PC-9 (cell line): Measurements from ENCODE around the gene MB. TPM values are rescaled to one million over a fixed set of nuclear protein-coding genes. Genes with fewer than 3 reads are reported as not detected.

ENCODE experiments used
- BruUV-seq: library from RNA; stranded (reverse); fragments of 400-500 nt; replicated peaks from 2 replicates; lab custom pipeline; 2021; lab: Mats Ljungman, UMichigan
- CTCF ChIA-PET: fragments of 300-600 bp; sonication (Branson Sonifier 250); formaldehyde crosslinking; loops from one replicate; lab custom pipeline; 2022; ENCODE audit warnings: antibody characterized with exemption; lab: Charles Lee
- POLR2A ChIA-PET: fragments of 300-600 bp; sonication (Branson Sonifier 250); formaldehyde crosslinking; loops from one replicate; lab custom pipeline; 2022; ENCODE audit warnings: antibody characterized with exemption; ENCODE audit not compliant: unreplicated experiment; lab: Charles Lee
- DNase-seq, 2 experiments: peaks; one replicate each; pipeline versions ENCODE4 v3.0.0 to v3.0.0-alpha.2; 2015 to 2022; ENCODE audit warnings: mixed read lengths in 1 of 2
- H2AFZ ChIP-seq: fragments of 200-600 bp; sonication (generic); 2 replicates; pipeline ENCODE4 v1.8.1; 2017; ENCODE audit warnings: antibody characterized with exemption
- H3F3A ChIP-seq: fragments of 200-600 bp; sonication (generic); 2 replicates; pipeline ENCODE4 v1.8.1; 2017; ENCODE audit warnings: antibody characterized with exemption, mild to moderate bottlenecking, low read depth; ENCODE audit not compliant: insufficient read depth
- H3K27ac ChIP-seq: fragments of 200-600 bp; sonication (generic); 2 replicates; pipeline ENCODE4 v1.6.1; 2016; ENCODE audit warnings: mixed run types
- H3K27me3 ChIP-seq: fragments of 200-600 bp; sonication (generic); 2 replicates; pipeline ENCODE4 v1.6.1; 2016; ENCODE audit warnings: low read depth, mixed run types; ENCODE audit not compliant: insufficient read depth
- H3K36me3 ChIP-seq: fragments of 200-600 bp; sonication (generic); 2 replicates; pipeline ENCODE4 v1.6.1; 2016; ENCODE audit warnings: low read depth, mixed run types
- H3K4me1 ChIP-seq: fragments of 200-600 bp; sonication (generic); replicated peaks from 2 replicates; pipeline ENCODE4 v1.6.1; 2016; ENCODE audit warnings: mixed run types; ENCODE audit not compliant: insufficient read depth
- H3K4me2 ChIP-seq: fragments of 200-600 bp; sonication (generic); 2 replicates; pipeline ENCODE4 v1.6.1; 2017; ENCODE audit warnings: mixed run types
- H3K4me3 ChIP-seq: fragments of 200-600 bp; sonication (generic); 2 replicates; pipeline ENCODE4 v1.6.1; 2016; ENCODE audit warnings: mixed run types
- H3K79me2 ChIP-seq: fragments of 200-600 bp; sonication (generic); 2 replicates; pipeline ENCODE4 v1.6.1; 2017; ENCODE audit warnings: low read depth, mixed run types
- H3K9me2 ChIP-seq: fragments of 200-600 bp; sonication (generic); 2 replicates; pipeline ENCODE4 v1.8.1; 2017; ENCODE audit warnings: mild to moderate bottlenecking; ENCODE audit not compliant: insufficient read depth
- H3K9me3 ChIP-seq: fragments of 200-600 bp; sonication (generic); 2 replicates; pipeline ENCODE4 v1.8.1; 2016; ENCODE audit warnings: low read depth; ENCODE audit not compliant: insufficient read depth
- H4K20me1 ChIP-seq: fragments of 200-600 bp; sonication (generic); 2 replicates; pipeline ENCODE4 v1.8.1; 2017; ENCODE audit not compliant: insufficient read depth
- EZH2 ChIP-seq: fragments of 200-600 bp; sonication (generic); IDR thresholded peaks from 2 replicates; pipeline ENCODE4 v1.8.0; 2017; ENCODE audit warnings: antibody characterized with exemption, low read depth
- intact Hi-C: fragments of 100-400 bp; cut with micrococcal nuclease; formaldehyde crosslinking; loops from one replicate; pipeline ENCODE4 v1.10.0; 2022; ENCODE audit not compliant: unreplicated experiment
- total RNA-seq: library from RNA; stranded (reverse); gene quantifications from 2 replicates; pipeline ENCODE4 v1.2.3, GENCODE V29; 2021
- TF ChIP-seq, protein P1 (sequence below): fragments of 200-600 bp; sonication (generic); conservative IDR thresholded peaks from 2 replicates; pipeline ENCODE4 v1.6.1; 2017; ENCODE audit warnings: mixed run types, antibody characterized with exemption, mild to moderate bottlenecking, moderate library complexity

The MB gene
- total RNA-seq, 1 experiment from 2014 or later: 5.0 TPM

DNA sequence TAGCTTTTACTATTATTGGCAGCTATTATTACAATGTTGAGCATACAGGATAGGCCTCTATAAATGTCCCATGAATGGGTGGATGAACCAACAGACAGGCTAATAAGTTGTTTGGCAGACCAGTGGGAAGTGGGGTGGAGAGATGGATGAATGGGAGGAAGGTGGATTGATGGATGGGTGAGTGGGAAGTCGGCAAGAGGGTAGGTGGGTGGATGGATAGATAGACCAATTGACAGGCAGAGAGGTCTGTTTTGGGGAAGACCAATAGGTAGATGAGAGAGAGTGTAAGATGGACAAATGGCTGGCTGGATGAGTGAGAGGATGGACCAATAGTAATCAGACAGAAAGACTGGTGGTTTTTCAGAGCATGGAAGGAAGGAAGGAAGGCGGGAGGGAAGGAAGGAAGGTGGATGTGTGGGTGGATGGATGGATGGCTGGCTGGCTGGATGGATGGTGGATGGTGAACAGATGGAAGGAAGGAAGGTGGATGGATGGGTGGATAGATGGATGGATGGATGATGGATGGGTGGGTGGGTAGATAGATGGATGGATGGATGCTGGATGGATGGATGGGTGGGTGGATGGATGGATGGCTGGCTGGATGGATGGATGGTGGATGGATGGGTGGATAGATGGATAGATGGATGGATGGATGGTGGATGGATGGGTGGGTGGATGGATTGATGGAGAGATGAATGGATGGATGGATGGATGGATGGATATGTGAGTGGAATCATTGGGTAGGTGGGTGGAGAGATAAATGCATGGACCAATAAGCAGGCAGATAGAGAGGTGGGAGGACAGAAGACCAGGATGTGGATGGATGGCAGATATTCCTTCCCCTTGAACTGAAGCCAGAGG lies 39.1 kb downstream of the MB start:
- Histone ChIP-seq H3F3A (peaks cover 41% of the 10 kb centered on the region; the same call in 1 of the 2 replicates), H3K27ac (no peak overlapping the region), H3K27me3 (no peaks in the 10 kb centered on the region), H3K4me1 (peaks cover 10% of the 10 kb centered on the region), H3K9me3 (no peaks in the 10 kb centered on the region), H3K4me2 (no peak overlapping the region), H2AFZ (no peak overlapping the region), H3K4me3 (no peak overlapping the region), H4K20me1 (peaks cover 20% of the 10 kb centered on the region), H3K36me3 (peaks cover 38% of the 10 kb centered on the region), H3K9me2 (no peaks in the 10 kb centered on the region), H3K79me2 (peaks cover 37% of the 10 kb centered on the region)
- no TSS peak for BruUV-seq
- CTCF ChIA-PET: interaction anchor here (0.5 kb wide), 1 partner anchor 242 kb away, joined by 3 read pairs; no protein-coding TSS in a partner anchor
- POLR2A ChIA-PET: interaction anchor here (0.6 kb wide), 1 partner anchor 34 kb away, joined by 5 read pairs; no protein-coding TSS in a partner anchor
- no peak for DNase-seq
- intact Hi-C loops: no loop called here
- TF ChIP-seq, protein P1, sequence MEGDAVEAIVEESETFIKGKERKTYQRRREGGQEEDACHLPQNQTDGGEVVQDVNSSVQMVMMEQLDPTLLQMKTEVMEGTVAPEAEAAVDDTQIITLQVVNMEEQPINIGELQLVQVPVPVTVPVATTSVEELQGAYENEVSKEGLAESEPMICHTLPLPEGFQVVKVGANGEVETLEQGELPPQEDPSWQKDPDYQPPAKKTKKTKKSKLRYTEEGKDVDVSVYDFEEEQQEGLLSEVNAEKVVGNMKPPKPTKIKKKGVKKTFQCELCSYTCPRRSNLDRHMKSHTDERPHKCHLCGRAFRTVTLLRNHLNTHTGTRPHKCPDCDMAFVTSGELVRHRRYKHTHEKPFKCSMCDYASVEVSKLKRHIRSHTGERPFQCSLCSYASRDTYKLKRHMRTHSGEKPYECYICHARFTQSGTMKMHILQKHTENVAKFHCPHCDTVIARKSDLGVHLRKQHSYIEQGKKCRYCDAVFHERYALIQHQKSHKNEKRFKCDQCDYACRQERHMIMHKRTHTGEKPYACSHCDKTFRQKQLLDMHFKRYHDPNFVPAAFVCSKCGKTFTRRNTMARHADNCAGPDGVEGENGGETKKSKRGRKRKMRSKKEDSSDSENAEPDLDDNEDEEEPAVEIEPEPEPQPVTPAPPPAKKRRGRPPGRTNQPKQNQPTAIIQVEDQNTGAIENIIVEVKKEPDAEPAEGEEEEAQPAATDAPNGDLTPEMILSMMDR: no peak
- no peak for TF ChIP-seq EZH2

DNA sequence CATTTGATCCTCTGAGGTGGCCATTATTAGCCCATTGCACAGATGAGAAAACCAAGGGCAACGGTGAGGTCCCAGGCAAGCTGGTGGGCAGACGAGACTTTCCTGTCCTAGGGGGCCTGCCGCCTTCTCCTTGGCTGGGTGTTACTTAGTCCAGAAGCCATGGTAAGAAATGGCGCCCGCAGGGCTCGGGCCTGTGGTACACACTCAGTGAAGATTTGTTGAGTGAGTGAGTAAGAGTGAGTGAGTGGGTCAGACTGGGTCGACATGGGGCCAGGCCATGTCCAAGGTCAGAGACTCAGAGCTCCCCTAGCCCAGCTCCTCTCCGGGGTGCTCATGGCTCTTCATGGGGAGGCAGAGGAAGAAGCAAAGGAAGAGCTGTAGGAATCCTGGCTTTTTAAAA lies 40.5 kb downstream of the MB start:
- Histone ChIP-seq H3K4me1 (no peaks in the 10 kb centered on the region), H4K20me1 (0 out of 2 replicates have a peak, but pooled peaks cover 9% of the 10 kb centered on the region), H3F3A (peaks cover 43% of the 10 kb centered on the region), H3K79me2 (peaks cover 24% of the 10 kb centered on the region), H3K27me3 (no peaks in the 10 kb centered on the region), H3K27ac (no peak overlapping the region), H3K4me2 (no peak overlapping the region), H2AFZ (no peak overlapping the region), H3K36me3 (peaks cover 36% of the 10 kb centered on the region), H3K4me3 (no peak overlapping the region), H3K9me2 (no peaks in the 10 kb centered on the region), H3K9me3 (no peaks in the 10 kb centered on the region)
- TF ChIP-seq, protein P1: no peak
- TF ChIP-seq EZH2: no peak
- BruUV-seq: no TSS peak
- intact Hi-C loops: no loop called here
- ChIA-PET CTCF (no interaction called here), POLR2A (no interaction called here)
- DNase-seq: no peak

DNA sequence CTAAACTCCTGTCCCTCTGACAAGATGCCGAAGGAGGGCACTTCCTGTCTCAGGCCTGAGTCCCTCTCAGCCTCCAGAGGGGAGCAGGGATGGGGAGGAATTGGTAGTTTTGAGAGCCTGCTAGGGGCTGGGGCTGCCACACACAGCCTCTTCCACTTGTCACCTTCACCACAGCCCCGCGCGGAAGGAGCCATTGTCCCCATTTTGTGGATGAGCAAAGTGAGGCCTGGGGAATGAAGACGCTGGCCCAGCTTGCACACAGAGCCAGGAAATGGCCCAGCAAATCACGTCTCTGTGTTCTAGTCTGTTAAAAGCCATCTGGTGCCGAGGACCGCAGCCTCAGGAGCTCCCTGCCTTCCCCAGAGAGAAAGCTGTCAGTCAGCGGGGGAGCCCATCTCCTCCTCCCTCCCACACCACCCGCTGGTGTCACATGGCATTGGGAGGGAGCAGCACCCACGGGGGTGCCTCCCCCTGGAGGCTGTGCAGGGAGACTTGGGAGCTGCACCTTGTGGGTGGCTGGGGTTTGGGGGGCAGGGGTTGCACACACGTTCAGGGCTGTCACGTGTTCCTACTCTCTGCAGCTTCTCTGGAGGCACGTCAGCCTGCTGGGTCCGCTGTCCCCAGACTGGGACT lies 41.9 kb downstream of the MB start:
- no peak overlapping the region for H3K27ac ChIP-seq

More for the DNA sequence above, 41.9 kb downstream of the MB start:
- H4K20me1 ChIP-seq: 0 out of 2 replicates have a peak, but pooled peaks cover 3% of the 10 kb centered on the region
- intact Hi-C loops: no loop called here
- H2AFZ ChIP-seq: no peak overlapping the region
- peaks cover 10% of the 10 kb centered on the region for H3K79me2 ChIP-seq
- DNase-seq: no peak
- BruUV-seq: no TSS peak
- H3K9me3 ChIP-seq: no peaks in the 10 kb centered on the region
- CTCF ChIA-PET: no interaction called here
- no peaks in the 10 kb centered on the region; the same call in 1 of the 2 replicates for H3K4me1 ChIP-seq
- H3K9me2 ChIP-seq: no peaks in the 10 kb centered on the region
- H3K36me3 ChIP-seq: peaks cover 24% of the 10 kb centered on the region
- no peak overlapping the region for H3K4me3 ChIP-seq
- H3K4me2 ChIP-seq: no peak overlapping the region
- peaks cover 51% of the 10 kb centered on the region for H3F3A ChIP-seq
- no peaks in the 10 kb centered on the region for H3K27me3 ChIP-seq
- POLR2A ChIA-PET: no interaction called here
- TF ChIP-seq, protein P1: no peak
- no peak for TF ChIP-seq EZH2
